ENCODE measurements around the gene SPOP. TPM values are rescaled to one million over a fixed set of nuclear protein-coding genes. Genes with fewer than 3 reads are reported as not detected.

Gene SPOP
- total RNA-seq, 1 donor from 2014 or later = 81.8 TPM

DNA sequence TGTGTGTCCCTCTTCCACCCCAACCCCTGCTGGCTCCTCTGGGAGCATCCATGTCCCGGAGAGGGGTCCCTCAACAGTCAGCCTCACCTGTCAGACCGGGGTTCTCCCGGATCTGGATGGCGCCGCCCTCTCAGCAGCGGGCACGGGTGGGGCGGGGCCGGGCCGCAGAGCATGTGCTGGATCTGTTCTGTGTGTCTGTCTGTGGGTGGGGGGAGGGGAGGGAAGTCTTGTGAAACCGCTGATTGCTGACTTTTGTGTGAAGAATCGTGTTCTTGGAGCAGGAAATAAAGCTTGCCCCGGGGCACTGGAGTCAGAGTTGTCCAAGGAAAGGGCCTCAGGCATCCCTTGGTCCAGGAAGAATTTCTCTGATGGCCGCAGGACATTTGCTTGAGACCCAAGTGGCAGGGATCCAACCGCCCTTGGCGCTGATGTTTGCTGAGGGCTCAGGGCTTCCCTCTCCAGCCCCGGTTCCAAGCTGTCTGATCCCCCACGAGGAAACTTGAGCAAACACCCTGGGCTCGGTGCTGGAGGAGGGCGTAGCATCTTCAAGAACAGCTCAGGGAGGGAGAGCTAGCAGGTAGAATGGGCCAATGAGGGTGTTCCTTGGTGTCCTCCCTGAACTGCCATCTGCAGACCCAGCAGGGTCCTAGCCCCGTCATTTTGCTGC, 97.7 kb downstream of the SPOP start:
- TF ChIP-seq CTCF (IDR thresholded peaks at IDR 0.05) = no peak
- Histone ChIP-seq H3K27ac (no peak overlapping the region), H3K27me3 (ENCODE audit: low read depth) (peaks cover 8% of the 10 kb centered on the region), H3K4me1 (peaks cover 18% of the 10 kb centered on the region), H3K36me3 (no peaks in the 10 kb centered on the region), H3K9me3 (no peaks in the 10 kb centered on the region), H3K4me3 (no peak overlapping the region)
- no peak for ATAC-seq
- no peak for DNase-seq
- intact Hi-C loops (cut with DNase I) = no loop called here

GRCh38 chr17:49579522-49579921, 98.4 kb downstream of the SPOP start:
- intact Hi-C loops (cut with DNase I) = no loop called here
- DNase-seq = no peak

GRCh38 chr17:49578952-49579500, 98.9 kb downstream of the SPOP start:
- intact Hi-C loops (cut with DNase I) = no loop called here
- Histone ChIP-seq H3K27me3 (ENCODE audit: low read depth) (peaks cover 8% of the 10 kb centered on the region), H3K4me1 (peaks cover 30% of the 10 kb centered on the region), H3K4me3 (no peak overlapping the region), H3K27ac (no peak overlapping the region), H3K36me3 (no peaks in the 10 kb centered on the region), H3K9me3 (no peaks in the 10 kb centered on the region)
- no peak for TF ChIP-seq CTCF (IDR thresholded peaks at IDR 0.05)
- no peak for ATAC-seq
- DNase-seq = no peak

More at GRCh38 chr17:49579522-49579921, 98.4 kb downstream of the SPOP start:
- TF ChIP-seq CTCF (IDR thresholded peaks at IDR 0.05) = no peak
- Histone ChIP-seq H3K4me3 (no peak overlapping the region), H3K27me3 (ENCODE audit: low read depth) (peaks cover 8% of the 10 kb centered on the region), H3K36me3 (no peaks in the 10 kb centered on the region), H3K27ac (no peak overlapping the region), H3K4me1 (peaks cover 25% of the 10 kb centered on the region), H3K9me3 (no peaks in the 10 kb centered on the region)
- no peak for ATAC-seq

DNA sequence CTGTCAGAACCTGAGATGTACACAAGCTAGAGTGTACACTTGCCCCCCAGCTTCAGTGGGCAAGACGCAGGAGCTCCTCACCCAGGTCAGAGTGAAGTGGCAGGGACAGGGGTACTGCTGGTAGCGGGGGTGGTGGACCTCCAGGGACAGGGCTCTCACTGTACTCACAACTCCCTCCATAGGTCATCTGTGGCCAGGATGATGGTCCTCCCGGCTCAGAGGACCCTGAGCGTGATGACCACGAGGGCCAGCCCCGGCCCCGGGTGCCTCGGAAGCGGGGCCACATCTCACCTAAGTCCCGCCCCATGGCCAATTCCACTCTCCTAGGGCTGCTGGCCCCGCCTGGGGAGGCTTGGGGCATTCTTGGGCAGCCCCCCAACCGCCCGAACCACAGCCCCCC, 99.5 kb downstream of the SPOP start:
- no peak for DNase-seq
- no peak for ATAC-seq
- peaks cover 34% of the 10 kb centered on the region for H3K4me1 ChIP-seq
- H3K27ac ChIP-seq = no peak overlapping the region
- no peaks in the 10 kb centered on the region for H3K36me3 ChIP-seq
- H3K27me3 ChIP-seq (ENCODE audit: low read depth) = peaks cover 8% of the 10 kb centered on the region
- no peak for TF ChIP-seq CTCF (IDR thresholded peaks at IDR 0.05)
- no peak overlapping the region for H3K4me3 ChIP-seq
- intact Hi-C loops (cut with DNase I) = no loop called here
- no peaks in the 10 kb centered on the region for H3K9me3 ChIP-seq

GRCh38 chr17:49577963-49578362, 99.9 kb downstream of the SPOP start:
- Histone ChIP-seq H3K4me3 (no peak overlapping the region), H3K9me3 (no peaks in the 10 kb centered on the region), H3K36me3 (no peaks in the 10 kb centered on the region), H3K4me1 (peaks cover 34% of the 10 kb centered on the region), H3K27ac (no peak overlapping the region), H3K27me3 (ENCODE audit: low read depth) (peaks cover 8% of the 10 kb centered on the region)
- intact Hi-C loops (cut with DNase I) = no loop called here
- ATAC-seq (no peak), DNase-seq (no peak)
- TF ChIP-seq CTCF (IDR thresholded peaks at IDR 0.05) = no peak
